ENCODE results near the gene SERINC5.
"Not testable (repeated sequence)": the region's sequence is repeated elsewhere in the genome, so short reads cannot be mapped to it uniquely, and the experiment has no call there.

The SERINC5 gene

GRCh38 chr5:80142996-80143395, 112.9 kb downstream of the SERINC5 start:
- no peak overlapping the region for H3K4me3 ChIP-seq (ENCODE audit: low read length)
- peaks cover 20% of the 10 kb centered on the region for H3K36me3 ChIP-seq (ENCODE audit: control insufficient read depth, low read depth, low read length)
- H3K9me3 ChIP-seq (ENCODE audit: control insufficient read depth, low read depth, low read length), result no peaks in the 10 kb centered on the region
- no peaks in the 10 kb centered on the region for H3K27me3 ChIP-seq (ENCODE audit: control insufficient read depth, insufficient read depth, low read length)
- peaks cover 49% of the 10 kb centered on the region for H3K4me1 ChIP-seq (ENCODE audit: control insufficient read depth, low read depth, low read length)
- H3K9ac ChIP-seq (ENCODE audit: low read length), result no peak overlapping the region
- H3K27ac ChIP-seq (ENCODE audit: low read length), result no peak overlapping the region

GRCh38 chr5:80141681-80142080, 114.2 kb downstream of the SERINC5 start:
- Histone ChIP-seq H3K9me3 (ENCODE audit: control insufficient read depth, low read depth, low read length) (no peaks in the 10 kb centered on the region), H3K27me3 (ENCODE audit: control insufficient read depth, insufficient read depth, low read length) (no peaks in the 10 kb centered on the region), H3K27ac (ENCODE audit: low read length) (peak overlapping the region; percentile 94), H3K9ac (ENCODE audit: low read length) (peak overlapping the region; percentile 58), H3K4me3 (ENCODE audit: low read length) (peak overlapping the region; percentile 36), H3K4me1 (ENCODE audit: control insufficient read depth, low read depth, low read length) (peaks cover 49% of the 10 kb centered on the region), H3K36me3 (ENCODE audit: control insufficient read depth, low read depth, low read length) (peaks cover 10% of the 10 kb centered on the region)

GRCh38 chr5:80141147-80141671, 114.6 kb downstream of the SERINC5 start:
- Histone ChIP-seq H3K4me1 (ENCODE audit: control insufficient read depth, low read depth, low read length) (peaks cover 51% of the 10 kb centered on the region), H3K9ac (ENCODE audit: low read length) (peak overlapping the region; percentile 58), H3K27me3 (ENCODE audit: control insufficient read depth, insufficient read depth, low read length) (no peaks in the 10 kb centered on the region), H3K9me3 (ENCODE audit: control insufficient read depth, low read depth, low read length) (no peaks in the 10 kb centered on the region), H3K27ac (ENCODE audit: low read length) (peak overlapping the region; percentile 94), H3K4me3 (ENCODE audit: low read length) (peak overlapping the region; percentile 36), H3K36me3 (ENCODE audit: control insufficient read depth, low read depth, low read length) (peaks cover 9% of the 10 kb centered on the region)

- Histone ChIP-seq H3K9ac (ENCODE audit: low read length) (no peak overlapping the region), H3K9me3 (ENCODE audit: control insufficient read depth, low read depth, low read length) (no peaks in the 10 kb centered on the region), H3K4me3 (ENCODE audit: low read length) (peak overlapping the region; percentile 32), H3K27ac (ENCODE audit: low read length) (peak overlapping the region; percentile 94), H3K27me3 (ENCODE audit: control insufficient read depth, insufficient read depth, low read length) (no peaks in the 10 kb centered on the region), H3K36me3 (ENCODE audit: control insufficient read depth, low read depth, low read length) (peaks cover 9% of the 10 kb centered on the region), H3K4me1 (ENCODE audit: control insufficient read depth, low read depth, low read length) (peaks cover 55% of the 10 kb centered on the region)
Observed at GRCh38 chr5:80140496-80140895, 115.4 kb downstream of the SERINC5 start.

- Histone ChIP-seq H3K9me3 (ENCODE audit: control insufficient read depth, low read depth, low read length) (no peaks in the 10 kb centered on the region), H3K4me3 (ENCODE audit: low read length) (no peak overlapping the region), H3K27ac (ENCODE audit: low read length) (peak overlapping the region; percentile 35), H3K36me3 (ENCODE audit: control insufficient read depth, low read depth, low read length) (peaks cover 6% of the 10 kb centered on the region), H3K27me3 (ENCODE audit: control insufficient read depth, insufficient read depth, low read length) (no peaks in the 10 kb centered on the region), H3K9ac (ENCODE audit: low read length) (no peak overlapping the region), H3K4me1 (ENCODE audit: control insufficient read depth, low read depth, low read length) (peaks cover 55% of the 10 kb centered on the region)
Observed at GRCh38 chr5:80139466-80139972, 116.3 kb downstream of the SERINC5 start.

- Histone ChIP-seq H3K9ac (ENCODE audit: low read length) (no peak overlapping the region), H3K4me1 (ENCODE audit: control insufficient read depth, low read depth, low read length) (peaks cover 59% of the 10 kb centered on the region), H3K27ac (ENCODE audit: low read length) (no peak overlapping the region), H3K9me3 (ENCODE audit: control insufficient read depth, low read depth, low read length) (no peaks in the 10 kb centered on the region), H3K27me3 (ENCODE audit: control insufficient read depth, insufficient read depth, low read length) (no peaks in the 10 kb centered on the region), H3K36me3 (ENCODE audit: control insufficient read depth, low read depth, low read length) (no peaks in the 10 kb centered on the region), H3K4me3 (ENCODE audit: low read length) (no peak overlapping the region)
Observed at GRCh38 chr5:80138486-80138885, 117.4 kb downstream of the SERINC5 start.

GRCh38 chr5:80136798-80137197, 119.0 kb downstream of the SERINC5 start:
- H3K27ac ChIP-seq (ENCODE audit: low read length); H3K4me3 ChIP-seq (ENCODE audit: low read length); H3K9ac ChIP-seq (ENCODE audit: low read length); H3K27me3 ChIP-seq (ENCODE audit: control insufficient read depth, insufficient read depth, low read length); H3K36me3 ChIP-seq (ENCODE audit: control insufficient read depth, low read depth, low read length); H3K9me3 ChIP-seq (ENCODE audit: control insufficient read depth, low read depth, low read length): not testable (repeated sequence)
- peaks cover 50% of the 10 kb centered on the region for H3K4me1 ChIP-seq (ENCODE audit: control insufficient read depth, low read depth, low read length)

GRCh38 chr5:80134876-80135275, 121.0 kb downstream of the SERINC5 start:
- no peaks in the 10 kb centered on the region for H3K36me3 ChIP-seq (ENCODE audit: control insufficient read depth, low read depth, low read length)
- H3K9me3 ChIP-seq (ENCODE audit: control insufficient read depth, low read depth, low read length), result no peaks in the 10 kb centered on the region
- H3K9ac ChIP-seq (ENCODE audit: low read length), result no peak overlapping the region
- no peak overlapping the region for H3K4me3 ChIP-seq (ENCODE audit: low read length)
- peaks cover 31% of the 10 kb centered on the region for H3K4me1 ChIP-seq (ENCODE audit: control insufficient read depth, low read depth, low read length)
- no peaks in the 10 kb centered on the region for H3K27me3 ChIP-seq (ENCODE audit: control insufficient read depth, insufficient read depth, low read length)
- peak overlapping the region; percentile 5 for H3K27ac ChIP-seq (ENCODE audit: low read length)

- H3K27me3 ChIP-seq (ENCODE audit: control insufficient read depth, insufficient read depth, low read length), result no peaks in the 10 kb centered on the region
- no peak overlapping the region for H3K4me3 ChIP-seq (ENCODE audit: low read length)
- H3K27ac ChIP-seq (ENCODE audit: low read length), result no peak overlapping the region
- peaks cover 18% of the 10 kb centered on the region for H3K4me1 ChIP-seq (ENCODE audit: control insufficient read depth, low read depth, low read length)
- peaks cover 3% of the 10 kb centered on the region for H3K9me3 ChIP-seq (ENCODE audit: control insufficient read depth, low read depth, low read length)
- no peaks in the 10 kb centered on the region for H3K36me3 ChIP-seq (ENCODE audit: control insufficient read depth, low read depth, low read length)
- no peak overlapping the region for H3K9ac ChIP-seq (ENCODE audit: low read length)
Observed at GRCh38 chr5:80129146-80129545, 126.7 kb downstream of the SERINC5 start.

GRCh38 chr5:80128141-80128540, 127.7 kb downstream of the SERINC5 start:
- Histone ChIP-seq H3K36me3 (ENCODE audit: control insufficient read depth, low read depth, low read length) (no peaks in the 10 kb centered on the region), H3K4me3 (ENCODE audit: low read length) (no peak overlapping the region), H3K27me3 (ENCODE audit: control insufficient read depth, insufficient read depth, low read length) (no peaks in the 10 kb centered on the region), H3K27ac (ENCODE audit: low read length) (no peak overlapping the region), H3K4me1 (ENCODE audit: control insufficient read depth, low read depth, low read length) (peaks cover 9% of the 10 kb centered on the region), H3K9me3 (ENCODE audit: control insufficient read depth, low read depth, low read length) (peaks cover 3% of the 10 kb centered on the region), H3K9ac (ENCODE audit: low read length) (no peak overlapping the region)

GRCh38 chr5:80127116-80127552, 128.7 kb downstream of the SERINC5 start:
- H3K4me1 ChIP-seq (ENCODE audit: control insufficient read depth, low read depth, low read length), result peaks cover 7% of the 10 kb centered on the region
- peaks cover 3% of the 10 kb centered on the region for H3K9me3 ChIP-seq (ENCODE audit: control insufficient read depth, low read depth, low read length)
- no peak overlapping the region for H3K4me3 ChIP-seq (ENCODE audit: low read length)
- no peak overlapping the region for H3K9ac ChIP-seq (ENCODE audit: low read length)
- no peaks in the 10 kb centered on the region for H3K27me3 ChIP-seq (ENCODE audit: control insufficient read depth, insufficient read depth, low read length)
- no peak overlapping the region for H3K27ac ChIP-seq (ENCODE audit: low read length)
- no peaks in the 10 kb centered on the region for H3K36me3 ChIP-seq (ENCODE audit: control insufficient read depth, low read depth, low read length)

GRCh38 chr5:80125962-80126480, 129.8 kb downstream of the SERINC5 start:
- Histone ChIP-seq H3K4me3 (ENCODE audit: low read length) (no peak overlapping the region), H3K27ac (ENCODE audit: low read length) (no peak overlapping the region), H3K9me3 (ENCODE audit: control insufficient read depth, low read depth, low read length) (peaks cover 3% of the 10 kb centered on the region), H3K4me1 (ENCODE audit: control insufficient read depth, low read depth, low read length) (peaks cover 7% of the 10 kb centered on the region), H3K27me3 (ENCODE audit: control insufficient read depth, insufficient read depth, low read length) (no peaks in the 10 kb centered on the region), H3K36me3 (ENCODE audit: control insufficient read depth, low read depth, low read length) (no peaks in the 10 kb centered on the region), H3K9ac (ENCODE audit: low read length) (no peak overlapping the region)
